Kidney glomerular epithelial cell (primary cell): ENCODE results near the gene NRXN3.

ENCODE experiments used
- DNase-seq: peaks from one replicate; lab custom pipeline; 2025; lab: John Stamatoyannopoulos, UW

Gene NRXN3

DNA sequence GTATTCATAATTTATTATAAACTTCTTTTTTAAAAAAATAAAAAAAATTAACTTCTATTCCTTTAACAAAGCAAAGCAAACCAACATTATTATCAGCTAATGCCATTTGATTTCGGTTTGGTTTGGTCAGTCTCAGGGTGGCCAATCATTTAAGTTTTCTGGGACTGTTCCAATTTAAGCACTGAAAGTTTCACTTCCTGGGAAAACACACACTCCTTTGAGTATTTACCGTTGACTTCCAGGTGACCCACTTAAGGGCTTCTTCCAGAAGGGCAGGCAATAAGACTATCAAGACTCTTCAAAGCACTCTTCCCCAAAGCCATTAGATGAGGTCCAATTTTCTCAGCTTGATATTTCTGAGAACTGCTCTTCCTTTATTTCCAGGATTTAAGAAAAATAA lies 1187.1 kb downstream of the NRXN3 start:
- no peak for DNase-seq

DNA sequence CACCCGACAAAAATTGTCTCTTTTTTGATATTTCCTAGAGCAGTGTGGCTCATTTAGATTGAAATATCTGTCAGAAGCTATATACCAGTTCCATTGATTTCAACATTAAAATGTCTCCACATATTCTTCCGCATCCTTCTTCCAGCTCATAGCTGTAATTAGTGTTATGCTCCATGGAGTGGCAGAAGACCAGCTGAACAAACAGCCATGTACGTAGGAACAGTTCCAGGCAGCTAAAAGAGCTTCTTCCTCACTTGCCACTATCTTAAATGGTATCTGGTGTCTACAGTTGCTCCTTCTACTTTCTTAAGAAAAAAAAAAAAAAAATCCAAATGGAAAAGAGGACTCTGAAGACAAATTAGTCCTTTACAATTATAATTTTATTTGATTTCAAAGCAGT lies 1193.1 kb downstream of the NRXN3 start:
- DNase-seq, result no peak

DNA sequence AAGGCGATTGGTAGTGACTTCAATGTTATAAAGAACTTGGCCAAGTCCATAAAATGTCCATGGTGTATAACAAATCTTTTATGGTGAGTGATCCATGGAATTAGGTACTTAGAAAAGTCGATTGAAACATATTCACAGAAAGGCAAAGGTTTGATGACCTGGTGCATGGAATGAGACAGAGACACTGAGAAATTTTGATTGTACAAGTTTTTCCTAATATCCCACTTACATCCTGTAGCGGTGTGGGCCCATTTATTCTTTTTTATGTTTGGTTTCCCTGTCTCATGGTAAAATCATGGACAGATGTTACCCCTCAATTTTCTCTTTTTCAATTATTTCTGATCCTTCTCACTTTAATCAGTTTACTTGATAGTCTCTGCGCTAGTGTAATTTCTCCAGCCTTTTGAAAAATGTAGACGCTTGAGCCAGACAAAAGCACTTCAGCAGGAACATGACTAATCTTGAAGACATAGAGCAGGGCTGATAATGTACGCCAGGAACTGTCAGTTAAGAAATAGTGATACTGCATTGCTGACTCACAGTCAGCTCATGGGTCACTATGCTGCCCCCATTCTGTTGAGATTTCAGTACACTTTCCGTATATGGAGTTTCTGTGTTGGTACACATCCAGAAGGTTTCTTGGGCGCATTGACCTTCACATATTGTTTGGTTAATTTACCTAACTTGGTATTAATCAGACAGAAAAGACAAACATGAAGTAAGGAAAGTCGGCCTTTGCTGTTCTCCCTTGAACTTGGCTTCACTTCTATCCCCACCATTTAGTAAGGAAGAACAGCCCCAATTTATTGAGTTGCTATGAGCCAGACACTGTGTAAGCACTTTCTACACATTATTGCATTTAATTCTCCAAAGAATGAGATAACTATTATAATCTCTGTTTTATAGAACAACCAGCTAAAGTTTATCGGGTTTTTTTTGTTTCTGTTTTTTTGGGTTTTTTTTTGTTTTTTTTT lies 1199.5 kb downstream of the NRXN3 start:
- peak; percentile 40 for DNase-seq

DNA sequence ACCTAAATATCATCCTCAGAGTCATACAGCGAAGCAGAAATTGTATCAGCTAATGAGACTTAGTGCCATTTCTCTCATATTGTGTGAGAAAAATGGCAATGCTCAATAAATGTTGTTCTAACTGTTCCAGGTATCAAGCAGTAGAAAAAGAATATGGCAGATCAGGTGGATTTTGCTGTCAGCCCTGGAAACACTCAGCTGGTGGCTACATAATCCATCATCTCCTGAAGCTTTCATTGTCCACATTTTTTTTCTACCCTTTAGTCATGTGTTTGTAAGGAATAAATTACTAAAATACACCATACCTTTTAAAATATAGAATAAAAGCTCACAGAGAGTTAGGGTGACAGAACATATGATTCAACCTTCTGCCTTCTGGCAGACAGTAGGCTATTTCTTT lies 1200.8 kb downstream of the NRXN3 start:
- no peak for DNase-seq

DNA sequence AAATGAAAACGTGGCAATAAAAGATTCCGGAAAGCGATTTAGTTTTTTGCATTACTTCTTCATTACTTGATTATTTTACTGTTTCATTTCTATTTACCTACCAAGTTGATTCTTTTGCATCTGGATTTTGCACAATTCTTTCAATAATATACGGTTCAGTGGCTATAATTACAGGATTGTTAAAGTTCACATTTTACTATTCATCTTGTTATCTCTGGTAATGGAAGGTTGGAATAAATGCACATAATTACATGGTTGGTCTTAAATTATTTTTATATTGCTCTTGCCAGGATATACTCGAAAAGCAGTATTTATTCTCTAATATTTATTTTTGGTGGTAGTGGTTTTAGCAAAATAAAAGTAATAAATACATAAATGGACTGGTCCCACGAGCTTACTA lies 1203.3 kb downstream of the NRXN3 start:
- DNase-seq, result no peak

DNA sequence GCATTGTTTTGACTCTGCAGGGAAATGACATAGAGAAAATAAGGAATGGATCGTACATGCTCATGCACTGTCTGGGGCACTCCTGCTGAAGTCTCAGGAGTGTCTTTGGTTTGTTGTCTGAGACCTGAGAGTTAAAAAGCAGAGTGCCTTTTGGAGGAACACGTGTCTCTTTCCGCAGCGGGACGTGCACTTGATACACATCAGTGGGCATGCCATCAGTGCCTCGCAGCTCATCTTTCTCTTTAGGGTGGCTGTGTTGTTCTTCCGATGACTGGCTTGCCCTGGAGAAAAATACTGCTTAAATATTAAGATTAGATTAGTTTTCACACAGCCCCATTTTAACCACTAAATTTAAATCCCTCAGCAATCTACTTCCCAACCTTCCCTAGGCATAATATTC lies 1205.2 kb downstream of the NRXN3 start:
- no peak for DNase-seq

DNA sequence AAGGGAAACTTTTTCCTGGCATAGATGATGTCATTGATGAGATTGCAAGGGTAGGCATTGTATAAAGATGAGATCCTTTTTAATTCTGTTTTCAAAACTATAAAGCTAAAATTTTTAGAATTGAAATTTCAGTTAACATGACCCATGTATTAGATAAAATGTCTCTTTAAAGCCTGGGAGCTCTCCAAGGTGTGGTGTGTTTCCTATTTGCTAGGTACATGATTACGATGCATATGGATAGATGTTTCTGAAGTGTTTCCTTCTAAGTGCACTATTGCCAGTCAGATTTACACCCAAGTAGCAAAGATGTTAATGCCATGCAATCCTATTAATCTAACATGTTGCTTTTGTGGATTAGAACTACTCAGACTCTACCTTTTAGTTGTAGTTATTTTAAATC lies 1206.4 kb downstream of the NRXN3 start:
- DNase-seq, result no peak

DNA sequence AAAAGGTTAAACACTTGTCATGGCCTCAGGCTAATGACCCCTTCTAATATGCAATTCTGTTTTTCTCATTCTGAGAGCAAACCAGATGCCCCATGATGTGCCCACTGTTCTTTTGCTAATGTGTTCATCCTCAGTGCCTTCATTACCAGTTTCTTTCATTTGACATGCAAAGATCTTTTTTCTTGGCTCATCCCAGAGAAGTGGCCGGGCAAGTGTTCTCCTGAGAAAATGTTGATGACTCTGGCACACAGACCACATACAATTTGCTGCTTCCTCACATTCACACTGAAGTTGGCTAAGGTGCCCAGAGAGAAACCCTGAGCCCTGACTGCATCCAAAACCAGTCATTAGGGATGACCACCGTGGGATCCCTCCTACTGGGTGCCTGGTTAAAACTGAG lies 1207.8 kb downstream of the NRXN3 start:
- no peak for DNase-seq

DNA sequence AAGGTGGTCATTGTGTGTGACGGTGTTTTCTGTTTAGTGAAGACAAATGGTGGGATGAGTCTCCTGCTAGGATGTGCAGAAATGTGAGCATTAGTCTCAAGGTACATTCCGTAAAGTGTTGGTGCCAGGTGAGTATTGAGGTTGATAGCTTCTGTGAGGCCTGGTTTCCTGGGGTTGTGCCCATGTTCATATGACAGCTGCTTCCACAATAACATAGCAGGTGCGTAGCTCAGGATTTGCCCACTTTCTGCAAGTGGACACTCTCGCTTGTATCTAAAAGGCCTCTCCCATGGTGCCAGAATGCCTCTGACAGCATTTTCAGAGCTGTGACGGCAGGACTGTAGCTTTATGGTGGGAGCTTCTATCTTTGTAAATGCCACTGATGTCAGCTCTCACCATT lies 1209.1 kb downstream of the NRXN3 start:
- no peak for DNase-seq

DNA sequence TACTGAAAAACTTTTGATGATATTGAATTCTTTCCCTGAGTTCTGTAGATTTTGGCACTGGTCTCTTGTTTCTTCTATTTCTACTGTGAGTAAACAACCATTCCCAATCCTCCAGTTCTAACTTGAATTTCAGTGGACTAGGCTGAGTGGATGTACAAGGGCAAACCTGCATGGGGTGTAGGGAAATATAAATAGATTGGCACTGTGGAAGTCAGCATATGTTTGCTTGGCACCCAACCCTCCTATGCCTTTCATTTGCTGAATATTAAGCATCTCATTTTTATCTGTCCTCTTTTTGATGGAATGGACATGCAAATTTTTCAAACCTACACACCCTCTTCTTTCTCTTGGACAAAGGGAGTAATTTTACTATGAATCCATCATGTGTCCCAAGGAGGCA lies 1212.9 kb downstream of the NRXN3 start:
- DNase-seq, result no peak

DNA sequence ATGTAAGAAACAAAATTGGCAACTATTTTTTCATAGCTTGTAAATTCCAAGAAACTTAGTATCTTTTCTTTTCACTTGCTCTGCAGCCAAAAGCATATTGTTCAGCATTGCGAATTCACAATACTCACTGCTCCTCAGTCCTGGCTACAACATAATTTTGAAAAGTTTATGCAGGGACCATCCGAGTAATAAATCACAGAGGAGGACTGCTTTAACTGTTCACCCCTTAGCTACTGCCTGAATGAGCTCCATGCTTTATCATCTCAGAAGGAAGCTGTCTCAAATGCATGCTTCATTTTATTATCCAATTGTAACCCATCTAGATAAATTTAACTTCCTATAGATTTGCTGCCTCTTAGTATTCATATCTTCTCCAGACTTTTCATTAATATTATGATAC lies 1213.3 kb downstream of the NRXN3 start:
- DNase-seq, result no peak

DNA sequence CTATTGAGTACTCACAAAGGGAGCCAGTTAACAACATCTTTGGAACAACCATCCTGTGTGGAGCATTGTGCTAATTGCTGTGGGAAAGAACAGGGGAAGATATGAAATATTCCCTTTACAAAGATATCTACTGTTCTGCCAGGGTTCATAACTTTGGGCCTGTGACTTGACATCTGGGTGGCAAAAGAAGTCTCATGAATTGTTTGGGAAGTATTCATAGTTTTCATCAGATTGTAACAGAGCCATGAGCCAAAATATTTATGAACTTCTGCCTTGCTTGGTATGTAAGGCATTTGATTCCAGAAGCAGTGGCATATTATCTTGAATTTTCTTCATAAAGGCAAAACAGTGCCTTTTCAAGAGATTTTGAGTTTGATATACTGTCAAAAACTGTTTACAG lies 1224.9 kb downstream of the NRXN3 start:
- DNase-seq, result no peak

DNA sequence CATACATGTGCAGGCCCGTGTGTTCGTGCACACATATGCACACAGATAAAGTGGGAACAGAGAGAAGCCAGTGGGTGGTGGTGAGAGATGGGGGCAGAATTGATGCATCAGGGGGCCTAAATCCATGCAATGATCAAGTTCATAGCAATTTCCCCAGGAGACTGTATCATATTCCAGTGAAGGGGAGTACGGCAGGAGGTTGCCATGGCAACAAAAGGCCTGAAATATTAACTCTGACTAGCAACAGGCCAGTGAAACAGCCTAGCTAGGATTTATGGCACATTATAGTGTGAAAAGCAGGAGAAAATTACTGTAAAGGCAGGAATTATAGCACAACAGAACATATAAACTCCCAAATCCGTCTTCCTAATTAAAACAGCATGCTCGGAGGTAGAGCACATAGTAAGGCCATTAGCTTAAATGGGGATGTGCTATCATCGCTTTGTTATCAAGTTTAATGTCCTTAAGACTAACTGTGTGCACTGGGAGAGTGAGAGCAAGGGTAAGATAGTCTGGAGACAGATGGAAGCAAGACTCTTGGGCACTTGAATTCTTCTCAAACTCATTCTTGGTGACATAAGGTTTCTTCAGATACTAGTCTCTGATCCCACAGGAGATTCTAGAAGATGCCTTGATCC lies 1234.8 kb downstream of the NRXN3 start:
- DNase-seq, result no peak

DNA sequence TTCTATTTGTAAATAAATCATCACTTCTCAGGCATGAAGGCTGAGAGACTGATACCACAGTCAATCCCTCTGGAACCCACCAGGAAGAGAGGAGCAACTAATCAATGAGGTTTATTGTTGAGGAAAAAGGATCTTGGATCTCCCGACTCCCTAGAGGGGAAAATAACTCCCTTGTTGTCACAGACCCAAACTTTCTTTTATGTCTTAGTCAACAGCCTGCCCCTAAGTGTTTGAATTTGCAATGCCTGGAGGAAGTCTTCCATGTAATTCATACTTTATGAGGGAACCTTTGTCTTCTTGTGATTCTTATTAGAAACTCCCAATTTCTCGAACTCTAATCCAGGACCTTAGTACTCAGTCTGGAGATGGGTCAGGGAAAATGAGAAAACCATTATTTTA lies 1235.3 kb downstream of the NRXN3 start:
- no peak for DNase-seq

DNA sequence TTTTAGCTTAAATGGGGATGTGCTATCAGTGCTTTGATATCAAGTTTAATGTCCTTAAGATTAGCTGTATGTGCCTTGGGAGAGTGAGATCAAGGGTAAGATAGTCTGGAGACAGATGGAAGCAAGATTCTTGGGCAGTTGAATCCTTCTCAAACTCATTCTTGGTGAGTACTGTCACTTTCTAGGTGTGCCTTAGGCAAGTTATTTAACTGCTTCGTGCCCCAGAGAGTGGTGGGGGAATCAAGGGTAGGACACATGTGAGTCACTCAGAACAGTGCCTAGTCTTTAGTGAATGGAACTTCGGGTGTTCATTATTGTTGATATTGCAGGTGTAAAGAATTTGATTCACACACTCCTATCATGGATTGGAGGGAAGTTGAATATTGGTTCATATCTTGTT lies 1237.4 kb downstream of the NRXN3 start:
- DNase-seq, result no peak

DNA sequence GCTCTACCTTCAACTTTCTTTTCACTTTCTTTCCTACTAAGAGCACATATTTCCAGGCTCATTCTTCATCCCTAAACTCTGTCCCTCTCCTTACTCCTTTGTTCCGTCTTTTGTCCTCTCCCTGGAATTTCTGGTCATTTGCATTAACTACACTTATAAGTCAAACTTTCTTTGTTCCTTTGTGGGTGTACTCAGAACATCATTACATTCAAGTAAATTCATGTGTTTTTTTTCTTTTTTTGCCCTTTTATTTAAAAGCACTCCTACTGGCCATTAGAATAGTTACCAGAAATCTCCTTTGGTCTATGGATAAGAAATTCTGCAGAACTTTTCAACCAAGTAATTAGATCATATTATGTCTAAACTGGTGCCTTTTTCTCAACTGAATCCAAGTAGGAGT lies 1238.5 kb downstream of the NRXN3 start:
- DNase-seq, result no peak

DNA sequence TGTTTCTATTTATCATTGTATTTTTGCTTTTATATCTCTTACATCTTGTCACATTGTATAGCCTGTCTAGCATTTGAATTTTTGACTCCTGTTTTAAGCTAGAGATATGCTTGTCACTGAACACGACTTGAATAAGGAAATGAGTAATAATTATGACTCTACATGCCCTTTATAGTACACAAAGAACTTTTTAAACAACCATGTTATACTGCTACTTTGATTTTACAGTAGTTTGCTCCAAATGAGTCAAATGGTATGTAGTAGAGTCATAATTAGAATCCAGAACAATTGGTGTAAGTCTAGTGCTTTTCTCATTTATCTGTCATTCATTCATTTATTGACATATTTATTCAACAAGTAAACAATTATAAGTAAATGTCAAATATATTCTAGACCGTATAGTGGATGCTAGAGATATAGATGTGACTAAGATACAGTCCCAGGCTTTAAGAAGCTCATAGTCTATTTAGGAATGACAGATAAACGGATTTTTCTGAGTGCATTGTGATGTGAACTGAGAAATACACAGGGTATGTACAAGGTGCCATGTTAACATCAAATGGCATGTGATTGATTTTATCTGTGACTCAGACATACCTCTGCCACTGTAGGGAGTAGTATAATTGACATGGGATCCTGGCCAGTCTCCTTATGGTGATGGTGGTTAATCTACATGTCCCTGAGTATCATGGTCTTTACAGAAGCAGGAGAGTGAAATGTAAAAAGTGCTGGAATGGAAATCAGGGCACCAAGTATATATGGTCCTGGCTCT lies 1241.4 kb downstream of the NRXN3 start:
- no peak for DNase-seq

DNA sequence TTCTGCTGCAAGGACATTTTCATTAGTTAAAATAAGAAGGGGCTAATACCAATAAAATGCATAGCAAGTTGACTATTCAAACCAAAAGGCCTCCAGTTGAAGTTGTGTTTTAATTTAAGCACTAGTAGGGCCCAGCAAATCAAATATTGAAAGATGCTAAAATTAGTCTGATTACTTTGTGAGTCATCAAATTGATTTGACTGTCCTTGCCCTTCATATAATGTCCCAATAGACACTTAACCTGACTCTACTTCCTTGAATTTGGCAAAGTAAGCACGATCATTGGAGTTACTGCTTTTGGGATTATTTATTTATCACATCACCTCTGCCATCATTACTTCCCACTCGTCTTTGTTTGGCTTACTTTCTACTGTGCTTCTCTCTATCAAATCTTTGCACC lies 1242.6 kb downstream of the NRXN3 start:
- no peak for DNase-seq

DNA sequence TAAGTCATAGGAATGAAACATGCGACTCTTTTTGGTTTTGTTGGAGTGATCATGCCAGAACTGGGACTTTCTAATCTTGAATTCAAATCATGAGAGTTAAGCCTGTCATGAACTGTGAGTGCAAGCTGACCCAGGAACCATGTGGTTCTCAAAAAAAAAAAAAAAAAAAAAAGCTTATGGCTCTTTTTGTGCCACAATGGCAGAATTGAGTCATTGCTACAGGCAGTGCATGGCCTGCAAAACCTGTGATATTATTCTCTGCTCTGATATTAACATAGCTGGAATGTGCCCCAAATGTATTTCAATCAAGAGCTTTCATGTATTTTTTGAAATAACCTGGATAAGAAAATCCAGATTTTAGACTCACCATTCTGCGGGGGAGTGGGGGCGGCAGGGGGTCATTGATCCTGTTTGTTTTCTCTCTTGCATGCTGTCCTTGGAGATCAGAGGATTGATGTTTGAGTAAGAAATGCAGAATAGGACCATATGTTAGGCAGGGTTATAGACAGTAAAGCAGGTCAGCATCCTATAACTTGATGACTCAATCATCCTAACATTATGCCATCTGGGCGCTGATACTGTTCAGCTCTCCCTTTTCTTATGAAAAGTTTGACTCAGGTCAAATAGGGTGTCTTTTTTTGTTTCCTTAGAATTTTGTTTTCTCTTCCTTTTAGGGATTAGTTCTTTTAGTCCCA lies 1243.7 kb downstream of the NRXN3 start:
- DNase-seq, result no peak

DNA sequence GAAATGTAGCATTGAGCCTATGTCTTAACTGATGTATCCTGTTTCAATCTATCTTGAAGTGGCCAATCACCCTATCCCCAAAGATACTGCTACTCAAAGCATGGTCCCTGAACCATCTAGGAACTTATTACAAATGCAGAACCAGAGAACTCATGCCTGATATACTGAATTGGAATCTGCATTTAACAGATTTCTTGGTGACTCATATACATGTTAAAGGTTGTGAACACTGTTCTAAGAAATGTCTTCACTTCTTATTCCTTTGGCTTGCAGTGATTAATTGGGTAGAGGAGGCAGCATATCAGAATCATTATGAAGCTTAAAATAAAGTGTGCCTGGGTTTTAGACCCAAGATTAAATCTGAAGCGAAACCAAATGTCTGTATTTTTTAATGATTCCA lies 1245.6 kb downstream of the NRXN3 start:
- DNase-seq, result no peak

DNA sequence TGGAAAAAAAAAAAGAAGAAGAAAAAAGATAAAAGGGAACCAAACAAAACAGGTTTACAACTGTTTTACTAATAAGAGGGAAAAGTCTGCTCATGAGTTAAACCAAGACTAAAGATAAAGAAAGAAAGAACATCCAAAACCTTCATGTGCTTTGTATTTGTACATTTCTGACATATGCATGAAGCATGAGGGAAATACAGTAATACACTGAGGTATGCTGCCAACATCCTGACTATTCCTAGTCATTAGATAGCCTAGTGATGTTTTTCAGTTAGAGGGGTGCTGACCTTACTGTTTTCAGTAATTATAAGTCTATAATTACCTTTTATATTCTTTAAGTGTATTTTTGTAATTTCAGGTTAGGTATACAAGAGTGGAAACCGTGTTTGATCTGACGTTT lies 1247.8 kb downstream of the NRXN3 start:
- no peak for DNase-seq
